ENCODE results near the gene LLPH.

DNA sequence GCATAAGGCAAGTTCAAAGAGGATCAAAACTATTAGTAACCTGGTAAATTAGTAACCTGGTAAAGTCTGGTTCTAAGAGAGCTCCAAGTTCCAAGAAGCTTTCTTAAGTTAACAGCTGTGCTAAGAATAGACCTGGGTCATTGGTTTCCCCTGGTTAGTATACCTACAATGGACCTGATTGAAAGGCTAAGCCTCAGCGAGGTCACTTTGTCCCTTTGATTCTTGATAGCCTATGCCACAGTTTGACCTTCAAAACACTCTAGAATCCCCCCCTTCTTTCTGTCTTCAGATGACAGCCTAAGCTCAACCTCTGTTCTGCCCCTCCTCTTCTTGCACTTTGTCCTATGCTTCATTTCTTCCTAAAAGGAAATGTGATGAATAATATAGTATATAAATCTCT, 53.0 kb downstream of the LLPH start:
- TF ChIP-seq GATA2 (IDR thresholded peaks at IDR 0.05; ENCODE audit: low read depth, low read length) (no peak), GATA3 (IDR thresholded peaks at IDR 0.05; ENCODE audit: low read depth, low read length) (no peak)

Measured in SH-SY5Y (cell line).